GM21576 (cell line): Measurements from ENCODE around the gene IL1RAPL1.
A peak's percentile ranks its signal among the peaks of the same experiment; 100 is the strongest.

Experiments used
- ATAC-seq: cut with Tn5 transposase; IDR thresholded peaks from one replicate; pipeline ENCODE4 v1.9.1; 2021; ENCODE audit warnings: mild to moderate bottlenecking, moderate library complexity; ENCODE audit not compliant: unreplicated experiment

The IL1RAPL1 gene

GRCh38 chrX:29491659-29492058, 904.4 kb downstream of the IL1RAPL1 start:
- no peak for ATAC-seq

- no peak for ATAC-seq
Measured at GRCh38 chrX:29496636-29497180, 909.5 kb downstream of the IL1RAPL1 start.

- ATAC-seq: no peak
Measured at GRCh38 chrX:29506729-29507128, 919.5 kb downstream of the IL1RAPL1 start.

- no peak for ATAC-seq
Measured at GRCh38 chrX:29518100-29518499, 930.9 kb downstream of the IL1RAPL1 start.

GRCh38 chrX:29528281-29528680, 941.0 kb downstream of the IL1RAPL1 start:
- ATAC-seq: peak; percentile 83

GRCh38 chrX:29530501-29530900, 943.3 kb downstream of the IL1RAPL1 start:
- no peak for ATAC-seq

GRCh38 chrX:29531336-29531735, 944.1 kb downstream of the IL1RAPL1 start:
- ATAC-seq: peak; percentile 83

- no peak for ATAC-seq
Measured at GRCh38 chrX:29535212-29536162, 948.2 kb downstream of the IL1RAPL1 start.

GRCh38 chrX:29541038-29541437, 953.8 kb downstream of the IL1RAPL1 start:
- ATAC-seq: no peak

- peak; percentile 58 for ATAC-seq
Measured at GRCh38 chrX:29542152-29542551, 954.9 kb downstream of the IL1RAPL1 start.

- no peak for ATAC-seq
Measured at GRCh38 chrX:29545878-29546277, 958.6 kb downstream of the IL1RAPL1 start.

GRCh38 chrX:29547877-29548276, 960.6 kb downstream of the IL1RAPL1 start:
- ATAC-seq: no peak

GRCh38 chrX:29553542-29553941, 966.3 kb downstream of the IL1RAPL1 start:
- ATAC-seq: no peak

GRCh38 chrX:29555465-29556091, 968.3 kb downstream of the IL1RAPL1 start:
- ATAC-seq: peak; percentile 98

- no peak for ATAC-seq
Measured at GRCh38 chrX:29560065-29560464, 972.8 kb downstream of the IL1RAPL1 start.

- no peak for ATAC-seq
Measured at GRCh38 chrX:29561417-29561816, 974.2 kb downstream of the IL1RAPL1 start.

GRCh38 chrX:29580560-29580959, 993.3 kb downstream of the IL1RAPL1 start:
- peak; percentile 65 for ATAC-seq

- ATAC-seq: no peak
Measured at GRCh38 chrX:29581223-29581622, 994.0 kb downstream of the IL1RAPL1 start.

GRCh38 chrX:29587107-29587506, 999.9 kb downstream of the IL1RAPL1 start:
- no peak for ATAC-seq

- ATAC-seq: no peak
Measured at GRCh38 chrX:29590921-29591320, 1003.7 kb downstream of the IL1RAPL1 start.

- ATAC-seq: no peak
Measured at GRCh38 chrX:29604381-29604780, 1017.1 kb downstream of the IL1RAPL1 start.

- no peak for ATAC-seq
Measured at GRCh38 chrX:29617276-29617675, 1030.0 kb downstream of the IL1RAPL1 start.
